Endothelial cell of umbilical vein (primary cell): Measurements from ENCODE around the gene SYCP2. TPM values are rescaled to one million over a fixed set of nuclear protein-coding genes. Genes with fewer than 3 reads are reported as not detected.

Source experiments
- BruUV-seq: library from RNA; stranded (reverse); fragments of 400-500 nt; replicated peaks from 2 replicates; lab custom pipeline; 2021; lab: Mats Ljungman, UMichigan
- CTCF ChIA-PET: fragments of 300-600, 350-600 bp; sonication (Branson Sonifier 250); formaldehyde crosslinking; loops from one replicate; lab custom pipeline; 2021; ENCODE audit warnings: antibody characterized with exemption, inconsistent platforms; lab: Charles Lee
- POLR2A ChIA-PET: fragments of 300-600, 350-600 bp; sonication (Branson Sonifier 250); formaldehyde crosslinking; loops from one replicate; lab custom pipeline; 2021; ENCODE audit warnings: antibody characterized with exemption, inconsistent platforms; lab: Charles Lee
- DNase-seq: peaks from one replicate; pipeline ENCODE4 v3.0.0-alpha.2; 2011; ENCODE audit warnings: low read depth, low spot score
- FAIRE-seq: peaks from 2 replicates; lab custom pipeline; 2011; peaks lifted over from hg19 to GRCh38; lab: Jason Lieb, UNC
- H2AFZ ChIP-seq: 2 replicates; pipeline ENCODE4 v1.6.0; 2012; ENCODE audit warnings: low read depth, low read length, control low read depth, inconsistent platforms
- H3K27ac ChIP-seq: 2 replicates; pipeline ENCODE4 v1.5.1; 2011; ENCODE audit warnings: low read depth, mild to moderate bottlenecking, control low read depth, low read length, moderate library complexity; ENCODE audit not compliant: insufficient read depth
- H3K27me3 ChIP-seq, 2 experiments: 2 replicates each; pipeline versions ENCODE4 v1.6.0 to v1.6.1; 2011; ENCODE audit warnings: low read length in 2 of 2, mixed read lengths in 1 of 2; ENCODE audit not compliant: control insufficient read depth in 2 of 2, insufficient read depth in 2 of 2
- H3K36me3 ChIP-seq, 2 experiments: 2 replicates in 1 of 2; 3 replicates in 1 of 2; pipeline ENCODE4 v1.5.1; 2011; ENCODE audit warnings: low read length in 2 of 2, mild to moderate bottlenecking in 1 of 2, moderate library complexity in 1 of 2; ENCODE audit not compliant: control insufficient read depth in 2 of 2, insufficient read depth in 2 of 2; ENCODE audit errors: extremely low read depth in 1 of 2
- H3K4me1 ChIP-seq: 3 replicates; pipeline ENCODE4 v1.5.1; 2011; ENCODE audit warnings: mild to moderate bottlenecking, low read length; ENCODE audit not compliant: control insufficient read depth, insufficient read depth; ENCODE audit errors: extremely low read depth
- H3K4me2 ChIP-seq: 2 replicates; pipeline ENCODE4 v1.6.1; 2011; ENCODE audit warnings: low read length, control low read depth, mixed read lengths; ENCODE audit not compliant: insufficient read depth
- H3K4me3 ChIP-seq, 3 experiments: fragments of 200-600 bp in 1 of 3; sonication (generic), shearing (Covaris generic) in 1 of 3; replicated peaks in 1 of 3; 2 replicates each; pipeline ENCODE4 v1.5.1; 2011 to 2016; ENCODE audit warnings: control low read depth in 3 of 3, low read length in 3 of 3, mild to moderate bottlenecking in 2 of 3, inconsistent platforms in 1 of 3, low read depth in 1 of 3, moderate library complexity in 1 of 3; ENCODE audit not compliant: insufficient read depth in 1 of 3
- H3K79me2 ChIP-seq: 2 replicates; pipeline ENCODE4 v1.6.0; 2012; ENCODE audit warnings: low read length, inconsistent platforms; ENCODE audit not compliant: control insufficient read depth, insufficient read depth
- H3K9ac ChIP-seq: replicated peaks from 2 replicates; pipeline ENCODE3; 2011; ENCODE audit warnings: low read length, control low read depth; ENCODE audit not compliant: insufficient read depth; ENCODE audit errors: extremely low read depth
- H3K9me1 ChIP-seq: replicated peaks from 3 replicates; pipeline ENCODE4 v1.6.0; 2011; ENCODE audit warnings: mild to moderate bottlenecking, low read length; ENCODE audit not compliant: control insufficient read depth, insufficient read depth; ENCODE audit errors: extremely low read depth
- H3K9me3 ChIP-seq: replicated peaks from 2 replicates; pipeline ENCODE4 v1.5.1; 2012; ENCODE audit warnings: low read length, inconsistent platforms; ENCODE audit not compliant: control insufficient read depth, insufficient read depth
- H4K20me1 ChIP-seq: replicated peaks from 2 replicates; pipeline ENCODE3; 2011; ENCODE audit warnings: mild to moderate bottlenecking, low read length; ENCODE audit not compliant: control insufficient read depth, insufficient read depth; ENCODE audit errors: extremely low read depth
- EZH2 ChIP-seq: IDR thresholded peaks from 2 replicates; pipeline ENCODE4 v1.6.1; 2012; ENCODE audit warnings: borderline replicate concordance, low read depth, mild to moderate bottlenecking, moderate library complexity, low read length, inconsistent platforms; ENCODE audit not compliant: severe bottlenecking
- FOS ChIP-seq: IDR thresholded peaks from 2 replicates; pipeline ENCODE4 v1.6.1; 2011; ENCODE audit warnings: mild to moderate bottlenecking, low read length, moderate library complexity, borderline replicate concordance; ENCODE audit not compliant: insufficient read depth
- GATA2 ChIP-seq: IDR thresholded peaks from 2 replicates; pipeline ENCODE4 v1.7.0; 2011; ENCODE audit warnings: low read depth, mild to moderate bottlenecking, moderate library complexity, mixed read lengths, low read length; ENCODE audit not compliant: insufficient read length, insufficient read depth
- JUN ChIP-seq: IDR thresholded peaks from 2 replicates; pipeline ENCODE4 v1.6.1; 2011; ENCODE audit warnings: borderline replicate concordance, low read depth; ENCODE audit not compliant: insufficient read length, insufficient read depth
- MYC ChIP-seq: IDR thresholded peaks from one replicate; pipeline ENCODE4 v1.6.1; 2011; ENCODE audit warnings: mild to moderate bottlenecking, low read depth, low read length
- POLR2A ChIP-seq: IDR thresholded peaks from 2 replicates; pipeline ENCODE4 v1.6.1; 2012; ENCODE audit warnings: low read depth, mild to moderate bottlenecking, control low read depth, low read length
- POLR2AphosphoS5 ChIP-seq: IDR thresholded peaks from 2 replicates; pipeline ENCODE4 v1.6.1; 2012; ENCODE audit warnings: low read depth, mild to moderate bottlenecking, control low read depth, low read length, moderate library complexity; ENCODE audit not compliant: insufficient read depth
- dilution Hi-C: fragments of 300-500 bp; cut with MboI; formaldehyde crosslinking; loops from one replicate; pipeline ENCODE4 v1.15.0; 2019; ENCODE audit warnings: low sequenced_read_pairs; ENCODE audit not compliant: extremely low pct_ligation_motif_present
- intact Hi-C: fragments of 100-400 bp; cut with micrococcal nuclease; formaldehyde crosslinking; loops from one replicate; pipeline ENCODE4 v1.10.0; 2022
- polyA plus RNA-seq, 4 experiments: library from polyadenylated mRNA; depleted of rRNA in 3 of 4; stranded (reverse) in 3 of 4; unstranded in 1 of 4; fragments of >200 nt; gene quantifications; 2 replicates each; pipeline versions ENCODE4 v1.2.1 to v1.2.3, GENCODE V29; 2011 to 2012; ENCODE audit warnings: missing spikeins in 1 of 4
- total RNA-seq: library from RNA; stranded (reverse); gene quantifications from 2 replicates; pipeline ENCODE4 v1.2.3, GENCODE V29; 2021
- TF ChIP-seq, protein P1 (sequence below): IDR thresholded peaks from 2 replicates; pipeline ENCODE4 v1.6.1; 2011; ENCODE audit not compliant: insufficient read depth, insufficient read length
- TF ChIP-seq, protein P2 (sequence below), 2 donors: IDR thresholded peaks; 1 replicate in 1 of 2; 2 replicates in 1 of 2; pipeline ENCODE4 v1.5.1; 2011; ENCODE audit warnings: low read length in 2 of 2, mild to moderate bottlenecking in 2 of 2, moderate library complexity in 2 of 2, control low read depth in 1 of 2, inconsistent platforms in 1 of 2, low read depth in 1 of 2; ENCODE audit not compliant: insufficient read depth in 1 of 2; ENCODE audit errors: extremely low read depth in 1 of 2

SYCP2 gene
- total and polyA plus RNA-seq, 2 donors (not counting 3 experiments of a cell fraction or from before 2014, with no cell fraction given), result 0.07 to 0.35 TPM

DNA sequence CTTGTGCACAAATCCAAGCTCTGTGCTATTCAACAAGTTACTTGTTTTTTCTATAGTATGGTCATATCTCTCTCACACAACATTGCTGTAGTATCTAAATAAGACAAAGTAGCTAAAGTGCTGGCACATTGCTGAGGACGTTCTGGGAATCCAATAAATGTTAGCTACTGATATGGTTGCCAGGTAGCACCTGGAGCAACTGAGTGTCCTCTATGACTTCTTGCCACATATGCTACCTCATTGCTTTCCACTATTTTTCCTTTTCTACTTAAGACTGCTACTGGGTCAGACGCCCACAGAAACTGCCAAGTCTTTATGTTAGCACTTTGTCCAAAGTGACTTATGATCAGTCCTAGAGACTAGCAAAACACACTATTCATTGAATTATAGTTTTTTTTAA lies 85.3 kb downstream of the SYCP2 start:
- Histone ChIP-seq H3K79me2 (no peaks in the 10 kb centered on the region), H3K36me3 (no peaks in the 10 kb centered on the region), H2AFZ (no peak overlapping the region), H3K27ac (no peak overlapping the region), H3K27me3 (no peaks in the 10 kb centered on the region), H3K4me1 (no peaks in the 10 kb centered on the region), H3K4me3 (no peak overlapping the region), H3K4me2 (no peak overlapping the region), H3K9ac (no peak overlapping the region), H4K20me1 (no peaks in the 10 kb centered on the region), H3K9me3 (no peaks in the 10 kb centered on the region), H3K9me1 (no peaks in the 10 kb centered on the region)
- DNase-seq, result no peak
- POLR2A ChIA-PET, result no interaction called here
- no peak for FAIRE-seq
- TF ChIP-seq EZH2 (no peak), JUN (no peak), GATA2 (no peak), FOS (no peak), MYC (no peak), POLR2AphosphoS5 (no peak), POLR2A (no peak)
- TF ChIP-seq, protein P1, sequence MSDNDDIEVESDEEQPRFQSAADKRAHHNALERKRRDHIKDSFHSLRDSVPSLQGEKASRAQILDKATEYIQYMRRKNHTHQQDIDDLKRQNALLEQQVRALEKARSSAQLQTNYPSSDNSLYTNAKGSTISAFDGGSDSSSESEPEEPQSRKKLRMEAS, result no peak
- TF ChIP-seq, protein P2, sequence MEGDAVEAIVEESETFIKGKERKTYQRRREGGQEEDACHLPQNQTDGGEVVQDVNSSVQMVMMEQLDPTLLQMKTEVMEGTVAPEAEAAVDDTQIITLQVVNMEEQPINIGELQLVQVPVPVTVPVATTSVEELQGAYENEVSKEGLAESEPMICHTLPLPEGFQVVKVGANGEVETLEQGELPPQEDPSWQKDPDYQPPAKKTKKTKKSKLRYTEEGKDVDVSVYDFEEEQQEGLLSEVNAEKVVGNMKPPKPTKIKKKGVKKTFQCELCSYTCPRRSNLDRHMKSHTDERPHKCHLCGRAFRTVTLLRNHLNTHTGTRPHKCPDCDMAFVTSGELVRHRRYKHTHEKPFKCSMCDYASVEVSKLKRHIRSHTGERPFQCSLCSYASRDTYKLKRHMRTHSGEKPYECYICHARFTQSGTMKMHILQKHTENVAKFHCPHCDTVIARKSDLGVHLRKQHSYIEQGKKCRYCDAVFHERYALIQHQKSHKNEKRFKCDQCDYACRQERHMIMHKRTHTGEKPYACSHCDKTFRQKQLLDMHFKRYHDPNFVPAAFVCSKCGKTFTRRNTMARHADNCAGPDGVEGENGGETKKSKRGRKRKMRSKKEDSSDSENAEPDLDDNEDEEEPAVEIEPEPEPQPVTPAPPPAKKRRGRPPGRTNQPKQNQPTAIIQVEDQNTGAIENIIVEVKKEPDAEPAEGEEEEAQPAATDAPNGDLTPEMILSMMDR (IDR thresholded peaks at IDR 0.05; ENCODE audit: extremely low read depth in 1 of 2, insufficient read depth in 1 of 2, low read depth in 1 of 2, low read length in 2 of 2), result no peak
- no TSS peak for BruUV-seq
- dilution Hi-C loops (no loop called here), intact Hi-C loops (no loop called here)
- CTCF ChIA-PET, result interaction anchor here (2.6 kb wide), 1 partner anchor 276 kb away, joined by 7 read pairs; no protein-coding TSS in a partner anchor
